ENCODE data around the gene SLC13A1. TPM values are rescaled to one million over a fixed set of nuclear protein-coding genes. Genes with fewer than 3 reads are reported as not detected.
"Not testable (repeated sequence)": the region's sequence is repeated elsewhere in the genome, so short reads cannot be mapped to it uniquely, and the experiment has no call there.

SLC13A1 gene
- total RNA-seq, 4 donors from 2014 or later = not detected

GRCh38 chr7:123231021-123232000 lies 31.5 kb upstream of the SLC13A1 start:
- Histone ChIP-seq H3K4me1 (peaks cover 0 to 7% (median 0%) of the 10 kb centered on the region in 4 donors), H3K9me3 (no peaks in the 10 kb centered on the region), H3K4me3 (no peak overlapping the region), H3K36me3 (no peaks in the 10 kb centered on the region), H3K27me3 (no peaks in the 10 kb centered on the region), H3K27ac (no peak overlapping the region)
- TF ChIP-seq EP300 (IDR thresholded peaks at IDR 0.05) = no peak
- 45 to 46% methylated on average over 4 of the region's 4 CpGs for WGBS, 2 donors
- no peak for DNase-seq (ENCODE audit: low spot score in 2 of 2)

- Histone ChIP-seq H3K9me3 (no peaks in the 10 kb centered on the region), H3K27ac (no peak overlapping the region), H3K4me1 (peaks cover 0 to 7% (median 0%) of the 10 kb centered on the region in 4 donors), H3K4me3 (no peak overlapping the region), H3K36me3 (no peaks in the 10 kb centered on the region), H3K27me3 (no peaks in the 10 kb centered on the region)
- 66 to 67% methylated on average over 11 of the region's 11 CpGs for WGBS, 2 donors
- no peak for DNase-seq (ENCODE audit: low spot score in 2 of 2)
- TF ChIP-seq EP300 (IDR thresholded peaks at IDR 0.05) = no peak
Measured at GRCh38 chr7:123230603-123231002, 30.8 kb upstream of the SLC13A1 start.

- Histone ChIP-seq H3K4me1 (peaks cover 0 to 7% (median 0%) of the 10 kb centered on the region in 4 donors), H3K36me3 (no peaks in the 10 kb centered on the region), H3K9me3 (no peaks in the 10 kb centered on the region), H3K4me3 (no peak overlapping the region), H3K27ac (no peak overlapping the region), H3K27me3 (no peaks in the 10 kb centered on the region)
- 85 to 100% methylated on average over 1 of the region's 1 CpG for WGBS, 2 donors
- DNase-seq (ENCODE audit: low spot score in 2 of 2) = no peak
- TF ChIP-seq EP300 (IDR thresholded peaks at IDR 0.05) (no peak), CTCF (IDR thresholded peaks at IDR 0.05) (no peak), POLR2A (IDR thresholded peaks at IDR 0.05) (no peak)
Measured at GRCh38 chr7:123230147-123230546, 30.4 kb upstream of the SLC13A1 start.

GRCh38 chr7:123229426-123229825 lies 29.7 kb upstream of the SLC13A1 start:
- Histone ChIP-seq H3K4me1 (peaks cover 0 to 7% (median 0%) of the 10 kb centered on the region in 4 donors), H3K4me3 (no peak overlapping the region), H3K36me3 (no peaks in the 10 kb centered on the region), H3K27ac (no peak overlapping the region), H3K27me3 (no peaks in the 10 kb centered on the region), H3K9me3 (no peaks in the 10 kb centered on the region)
- TF ChIP-seq EP300 (IDR thresholded peaks at IDR 0.05) = no peak
- no peak for TF ChIP-seq POLR2A (IDR thresholded peaks at IDR 0.05)
- no peak for TF ChIP-seq CTCF (IDR thresholded peaks at IDR 0.05)
- no peak for DNase-seq (ENCODE audit: low spot score in 2 of 2)

GRCh38 chr7:123227666-123228065 lies 27.9 kb upstream of the SLC13A1 start:
- WGBS, 2 donors = 89 to 92% methylated on average over 6 of the region's 6 CpGs

GRCh38 chr7:123220396-123220795 lies 20.6 kb upstream of the SLC13A1 start:
- H3K4me3 ChIP-seq = no peak overlapping the region
- no peaks in the 10 kb centered on the region for H3K36me3 ChIP-seq
- H3K9me3 ChIP-seq = peaks cover 0 to 6% (median 2%) of the 10 kb centered on the region in 4 donors
- no peak overlapping the region for H3K27ac ChIP-seq
- 7 to 17% methylated on average over 1 of the region's 1 CpG for WGBS, 2 donors
- DNase-seq (ENCODE audit: low spot score in 2 of 2) = no peak
- no peaks in the 10 kb centered on the region for H3K4me1 ChIP-seq
- H3K27me3 ChIP-seq = no peaks in the 10 kb centered on the region
- TF ChIP-seq CTCF (IDR thresholded peaks at IDR 0.05) (no peak), EP300 (IDR thresholded peaks at IDR 0.05) (no peak)

More at GRCh38 chr7:123227666-123228065, 27.9 kb upstream of the SLC13A1 start:
- H3K27ac ChIP-seq; H3K27me3 ChIP-seq; H3K9me3 ChIP-seq; H3K4me1 ChIP-seq; H3K4me3 ChIP-seq; H3K36me3 ChIP-seq; DNase-seq (ENCODE audit: low spot score in 2 of 2): not testable (repeated sequence)

All from tibial nerve (tissue), 4 donors.